HS-5 (cell line): ENCODE results near the gene FOSB.
A peak's percentile ranks its signal among the peaks of the same experiment; 100 is the strongest.

Source experiments
- DNase-seq: peaks from one replicate; pipeline ENCODE4 v3.0.0-alpha.2; 2012; ENCODE audit warnings: low read depth

The FOSB gene

DNA sequence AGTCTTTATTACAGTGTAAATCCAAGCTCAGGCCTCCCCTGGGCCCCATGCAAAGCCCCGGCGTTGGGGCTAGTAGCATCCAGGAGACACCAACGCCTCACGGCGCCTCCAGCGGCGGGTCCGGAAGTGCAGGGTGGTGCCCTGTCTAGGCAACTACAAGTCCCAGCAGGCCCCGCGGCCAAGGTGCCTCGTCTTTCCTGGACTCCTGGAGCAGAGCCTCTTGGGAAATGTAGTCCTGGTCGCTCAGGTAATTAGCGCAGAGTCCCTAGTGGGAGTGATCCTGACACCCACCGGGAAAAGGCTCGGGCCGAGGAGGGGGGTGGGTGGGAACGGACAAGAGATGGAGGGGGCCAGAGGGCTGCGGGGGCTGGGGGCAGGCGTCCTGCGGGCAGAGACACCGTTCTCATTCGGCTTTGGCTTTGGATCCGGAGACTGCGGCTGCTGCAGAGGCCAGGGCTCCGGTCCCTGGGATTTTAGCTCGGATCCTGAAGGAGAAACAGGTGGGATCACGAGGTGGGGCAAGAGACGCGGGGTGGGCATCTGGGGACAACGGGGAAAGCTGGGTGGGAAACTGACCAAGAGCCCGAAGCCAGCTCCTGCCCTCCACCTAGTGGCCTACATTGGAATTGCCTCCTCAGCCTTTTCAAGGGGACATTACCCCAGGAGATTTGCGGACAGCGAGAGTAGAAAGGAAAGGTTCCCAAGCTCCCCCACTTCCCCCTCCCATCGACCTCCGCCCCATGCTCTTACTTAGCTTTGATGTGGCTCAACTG, 17.7 kb downstream of the FOSB start:
- peak; percentile 80 for DNase-seq

DNA sequence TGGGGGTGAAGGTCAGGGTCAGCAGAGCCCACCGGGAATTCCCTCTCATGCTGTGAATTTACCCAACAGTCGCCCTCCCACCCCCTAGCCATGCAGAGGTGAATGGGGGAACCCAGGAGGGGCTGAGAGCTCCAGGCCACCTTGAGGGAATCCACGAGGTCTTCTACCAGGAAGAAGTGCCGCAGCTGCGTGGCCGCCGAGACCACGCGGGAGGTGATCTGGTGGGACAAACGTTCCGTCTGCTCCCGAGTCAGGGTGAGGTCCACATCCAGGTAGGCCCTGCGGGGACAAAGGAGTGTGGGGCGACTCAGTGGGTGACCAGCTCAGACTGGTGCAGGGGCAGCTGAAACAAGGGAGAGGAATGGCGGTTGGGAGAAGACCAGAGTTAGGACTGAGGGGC, 20.9 kb downstream of the FOSB start:
- DNase-seq, result no peak

DNA sequence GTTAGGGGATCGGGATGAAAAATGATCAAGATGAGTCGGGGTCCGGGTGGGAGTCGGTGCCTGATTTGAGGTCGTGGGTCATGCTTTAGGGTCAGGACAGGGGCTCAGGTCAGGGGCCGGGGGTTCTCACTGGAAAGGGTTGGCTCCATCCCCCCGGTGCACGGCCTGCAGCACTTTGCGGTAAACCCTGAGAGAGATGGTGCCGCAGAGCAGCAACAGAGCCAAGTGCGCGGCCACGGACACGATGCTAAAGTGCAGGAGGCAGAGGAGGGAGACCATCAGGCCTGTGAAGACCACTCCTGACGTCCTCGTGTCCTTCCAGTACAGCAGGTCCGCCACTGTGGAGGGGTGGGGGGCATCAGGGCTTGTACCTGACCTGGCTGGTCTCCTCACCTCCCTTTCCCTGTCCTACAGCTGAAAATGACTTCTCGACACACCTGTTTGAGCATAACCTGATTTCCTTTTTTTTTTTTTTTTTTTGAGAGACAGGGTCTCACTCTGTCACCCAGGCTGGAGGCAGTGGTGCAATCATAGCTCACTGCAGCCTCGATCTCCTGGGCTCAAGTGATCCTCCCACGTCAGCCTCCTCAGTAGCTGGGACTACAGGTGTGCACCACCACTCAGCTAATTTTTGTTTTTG, 21.5 kb downstream of the FOSB start:
- no peak for DNase-seq

DNA sequence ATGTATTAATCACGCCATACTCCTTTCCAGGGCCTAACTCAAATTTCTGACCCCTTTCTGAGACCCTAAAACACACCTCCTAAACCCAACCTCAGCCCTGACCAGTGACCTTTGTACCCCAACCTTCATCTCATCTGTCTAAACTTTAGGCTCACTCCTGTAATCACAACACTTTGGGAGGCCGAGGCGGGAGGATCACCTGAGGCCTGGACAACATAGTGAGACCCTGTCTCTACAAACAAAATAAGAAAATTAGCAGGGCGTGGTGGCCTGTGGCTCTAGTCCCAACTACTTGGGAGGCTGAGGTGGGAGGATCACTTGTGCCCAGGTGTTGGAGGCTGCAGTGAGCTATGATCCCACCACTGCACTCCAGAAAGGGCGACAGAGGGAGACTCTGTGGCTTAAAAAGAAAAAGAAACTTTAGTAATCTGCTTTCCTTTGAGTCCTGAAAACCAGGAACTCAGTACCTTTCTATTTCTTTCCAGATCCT, 24.4 kb downstream of the FOSB start:
- no peak for DNase-seq

DNA sequence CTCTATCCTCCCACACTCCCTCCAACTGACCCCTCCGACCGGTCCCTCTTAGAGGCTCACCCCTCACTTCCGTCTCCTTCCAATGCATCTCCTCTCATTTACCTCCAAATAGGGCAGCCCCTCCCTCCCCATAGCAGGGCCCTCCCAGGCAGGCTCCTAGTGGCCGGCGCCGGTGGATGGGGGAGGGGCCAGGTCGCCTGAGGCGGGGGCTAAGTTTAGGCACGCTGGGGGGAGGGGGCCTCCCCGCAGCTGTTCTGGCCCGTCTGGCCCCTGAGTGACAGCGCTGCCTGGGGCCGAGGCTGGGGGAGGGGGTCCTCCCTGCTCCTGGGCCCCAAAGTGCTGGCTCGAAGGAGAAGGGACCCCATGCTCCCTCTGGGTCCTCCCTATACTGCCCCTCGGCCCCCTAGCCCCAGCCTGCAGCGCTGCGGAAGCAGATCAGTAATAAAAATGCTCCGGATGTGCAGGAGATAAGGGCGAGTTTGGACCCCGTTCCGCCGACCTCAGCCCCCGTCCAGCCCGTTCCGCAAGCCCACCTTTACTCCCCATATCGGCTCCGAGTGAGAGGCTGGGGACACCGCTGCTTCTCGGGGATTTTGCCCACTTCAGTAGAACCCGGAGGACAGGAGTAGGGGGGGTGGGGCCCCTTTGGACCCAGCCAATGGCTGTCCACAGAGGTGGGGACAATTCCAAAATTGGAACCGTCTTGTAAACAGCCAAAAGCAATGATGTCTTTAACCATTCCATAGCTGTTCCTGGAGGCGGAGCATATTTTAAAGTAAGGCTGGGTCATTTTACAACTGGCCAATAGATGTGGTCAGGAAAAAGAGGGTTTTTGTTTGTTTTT, 25.1 kb downstream of the FOSB start:
- DNase-seq, result no peak

DNA sequence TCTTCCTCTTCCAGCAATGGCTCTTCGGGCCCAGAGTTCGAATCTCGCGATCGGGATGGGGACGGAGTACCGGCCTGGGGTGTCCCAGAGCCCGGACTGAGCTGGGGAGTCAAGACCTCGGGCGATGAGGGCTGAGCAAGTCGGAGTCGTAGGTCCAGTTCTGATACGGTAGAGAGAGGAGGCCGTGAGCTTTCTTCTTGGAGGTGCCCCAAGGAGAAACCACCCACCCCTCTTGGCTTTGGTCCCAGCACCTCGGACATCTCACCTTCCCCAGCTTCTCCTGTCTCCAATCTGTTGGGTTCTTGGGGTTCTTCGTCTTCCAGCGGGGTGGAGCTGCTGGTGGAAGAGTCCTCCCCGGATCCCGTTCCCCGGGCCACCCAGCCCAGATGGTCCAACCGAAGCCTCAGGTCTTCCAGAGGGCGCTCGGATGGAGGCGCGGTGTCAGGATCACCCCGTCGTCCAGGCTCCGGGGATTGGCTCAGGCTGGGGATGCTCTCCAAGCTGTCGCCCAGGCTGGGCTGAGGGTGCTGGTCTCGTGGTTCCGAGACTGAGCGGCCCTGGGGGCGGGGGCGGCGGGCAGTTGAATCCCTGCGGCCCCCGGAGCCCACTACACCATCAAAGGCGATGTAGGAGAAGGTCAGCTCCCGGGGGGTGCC, 26.6 kb downstream of the FOSB start:
- DNase-seq, result no peak

DNA sequence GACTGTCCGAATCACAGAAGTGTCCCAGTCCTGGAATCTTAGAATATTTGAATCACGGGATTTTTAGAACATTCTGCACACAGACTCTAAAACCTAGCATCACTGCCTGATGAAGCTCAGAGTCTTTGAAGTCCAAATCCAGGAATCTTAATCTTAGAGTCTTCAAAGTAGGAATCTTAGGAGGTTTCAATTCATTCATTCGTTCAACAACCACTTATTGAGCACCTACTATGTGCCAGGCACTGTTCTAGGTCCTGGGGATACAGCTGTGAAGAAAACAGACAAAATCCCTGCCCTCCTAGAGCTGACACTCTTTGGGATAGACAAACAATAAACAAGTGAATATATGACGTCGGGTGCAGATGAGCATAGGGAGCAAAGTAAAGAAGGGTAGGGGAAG, 27.4 kb downstream of the FOSB start:
- no peak for DNase-seq

DNA sequence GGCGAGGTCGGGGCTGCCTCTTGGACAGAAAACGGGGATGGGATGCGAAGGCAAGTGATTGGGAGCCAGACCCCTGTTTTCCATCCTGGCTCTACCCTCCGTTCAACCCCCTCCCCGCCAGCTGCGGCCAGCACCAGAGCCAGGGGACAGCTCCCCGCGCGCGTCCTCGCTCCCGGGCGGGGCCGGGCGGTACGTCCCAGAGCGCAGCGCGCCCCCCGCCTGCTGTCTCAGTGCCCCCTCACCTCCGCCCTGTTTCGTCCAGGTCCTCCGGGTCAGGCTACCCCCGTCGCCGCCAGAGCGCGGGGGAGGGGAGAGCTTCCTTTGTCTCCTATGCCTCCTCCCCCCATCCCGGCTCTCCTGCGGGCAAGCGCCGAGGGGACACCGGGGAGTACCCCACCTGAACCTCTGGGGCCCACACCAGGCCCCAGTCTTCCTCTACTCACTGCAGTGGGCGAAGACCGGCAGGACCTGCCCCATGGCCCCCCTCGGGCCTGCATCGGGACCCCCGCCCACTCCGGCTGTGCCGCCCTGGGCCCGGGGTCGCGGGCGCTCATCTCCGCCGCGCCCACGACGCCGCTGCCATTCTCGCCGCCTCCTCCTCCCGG, 28.7 kb downstream of the FOSB start:
- no peak for DNase-seq

DNA sequence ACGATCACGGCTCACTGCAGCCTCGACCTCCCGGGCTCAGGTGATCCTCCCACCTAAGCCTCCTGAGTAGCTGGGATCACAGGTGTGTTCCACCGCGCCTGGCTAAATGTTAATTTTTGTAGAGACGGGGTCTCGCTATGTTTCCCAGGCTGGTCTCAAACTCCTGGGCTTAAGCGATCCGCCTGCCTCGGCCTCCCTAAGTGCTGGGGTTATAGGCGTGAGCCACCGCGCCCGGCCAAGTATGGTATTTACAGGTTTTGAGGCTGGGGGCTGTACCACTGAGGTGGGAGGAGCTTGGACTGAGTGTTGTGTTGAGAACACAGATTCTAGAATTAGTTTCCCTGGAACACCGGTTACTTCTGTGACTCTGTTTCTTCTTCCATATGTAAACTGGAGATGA, 30.0 kb downstream of the FOSB start:
- DNase-seq, result no peak

DNA sequence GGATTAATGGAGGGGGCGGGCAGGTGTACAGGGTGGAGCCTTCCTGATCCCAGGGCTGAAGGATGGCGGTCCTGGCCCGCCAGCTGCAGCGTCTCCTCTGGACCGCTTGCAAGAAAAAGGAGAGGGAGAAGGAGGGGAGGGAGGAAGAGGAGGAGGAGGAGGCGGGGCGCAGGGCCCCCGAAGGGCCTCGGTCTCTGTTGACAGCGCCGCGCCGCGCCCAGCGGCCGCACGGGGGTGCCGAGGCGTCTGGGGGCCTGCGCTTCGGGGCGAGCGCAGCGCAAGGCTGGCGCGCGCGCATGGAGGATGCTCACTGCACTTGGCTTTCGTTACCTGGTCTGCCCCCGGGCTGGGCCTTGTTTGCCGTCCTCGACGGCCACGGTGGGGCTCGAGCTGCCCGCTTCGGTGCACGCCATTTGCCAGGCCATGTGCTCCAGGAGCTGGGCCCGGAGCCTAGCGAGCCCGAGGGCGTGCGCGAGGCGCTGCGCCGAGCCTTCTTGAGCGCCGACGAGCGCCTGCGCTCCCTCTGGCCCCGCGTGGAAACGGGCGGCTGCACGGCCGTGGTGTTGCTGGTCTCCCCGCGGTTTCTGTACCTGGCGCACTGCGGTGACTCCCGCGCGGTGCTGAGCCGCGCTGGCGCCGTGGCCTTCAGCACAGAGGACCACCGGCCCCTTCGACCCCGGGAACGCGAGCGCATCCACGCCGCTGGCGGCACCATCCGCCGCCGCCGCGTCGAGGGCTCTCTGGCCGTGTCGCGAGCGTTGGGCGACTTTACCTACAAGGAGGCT, 30.8 kb downstream of the FOSB start, which contains the start of gene PPM1N:
Gene PPM1N (plus strand): TSS at position 33 of the 785 bp plus-strand sequence. CDS start 30 bp downstream, at position 63.
- DNase-seq, result no peak

DNA sequence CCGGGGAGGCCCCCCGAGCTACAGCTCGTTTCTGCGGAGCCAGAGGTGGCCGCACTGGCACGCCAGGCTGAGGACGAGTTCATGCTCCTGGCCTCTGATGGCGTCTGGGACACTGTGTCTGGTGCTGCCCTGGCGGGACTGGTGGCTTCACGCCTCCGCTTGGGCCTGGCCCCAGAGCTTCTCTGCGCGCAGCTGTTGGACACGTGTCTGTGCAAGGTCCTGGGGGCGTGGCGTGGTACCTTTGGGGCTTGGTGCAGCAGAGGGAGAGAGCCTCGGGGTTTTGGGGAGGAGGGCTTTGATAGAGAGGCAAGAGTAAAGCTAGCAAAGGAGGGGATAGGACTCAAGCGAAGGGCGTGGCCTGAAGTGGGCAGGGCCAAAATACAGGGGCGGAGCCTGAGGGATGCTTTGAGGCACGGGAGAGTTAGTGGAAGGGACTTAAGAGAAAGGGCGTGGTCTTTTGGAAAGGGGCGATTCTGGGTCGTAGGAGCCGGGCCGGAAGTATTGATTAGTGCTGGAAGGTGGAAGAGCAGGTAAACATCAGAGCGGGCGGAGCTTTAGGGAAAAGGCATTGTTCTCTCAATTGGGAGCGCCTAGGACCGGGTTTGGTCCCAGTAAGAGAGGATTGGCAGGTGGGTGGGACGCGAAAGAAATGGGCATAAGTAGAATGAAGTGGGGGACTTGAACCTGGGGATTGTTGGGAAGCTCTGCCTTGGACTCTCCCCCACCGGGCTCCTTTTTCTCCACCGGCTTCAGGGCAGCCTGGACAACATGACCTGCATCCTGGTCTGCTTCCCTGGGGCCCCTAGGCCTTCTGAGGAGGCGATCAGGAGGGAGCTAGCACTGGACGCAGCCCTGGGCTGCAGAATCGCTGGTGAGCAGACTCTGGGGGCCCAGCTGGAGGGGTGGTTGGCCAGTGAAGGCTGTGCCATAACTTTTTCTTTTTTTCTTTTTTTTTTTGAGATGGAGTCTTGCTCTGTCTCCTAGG, 31.7 kb downstream of the FOSB start:
- peak; percentile 63 for DNase-seq

DNA sequence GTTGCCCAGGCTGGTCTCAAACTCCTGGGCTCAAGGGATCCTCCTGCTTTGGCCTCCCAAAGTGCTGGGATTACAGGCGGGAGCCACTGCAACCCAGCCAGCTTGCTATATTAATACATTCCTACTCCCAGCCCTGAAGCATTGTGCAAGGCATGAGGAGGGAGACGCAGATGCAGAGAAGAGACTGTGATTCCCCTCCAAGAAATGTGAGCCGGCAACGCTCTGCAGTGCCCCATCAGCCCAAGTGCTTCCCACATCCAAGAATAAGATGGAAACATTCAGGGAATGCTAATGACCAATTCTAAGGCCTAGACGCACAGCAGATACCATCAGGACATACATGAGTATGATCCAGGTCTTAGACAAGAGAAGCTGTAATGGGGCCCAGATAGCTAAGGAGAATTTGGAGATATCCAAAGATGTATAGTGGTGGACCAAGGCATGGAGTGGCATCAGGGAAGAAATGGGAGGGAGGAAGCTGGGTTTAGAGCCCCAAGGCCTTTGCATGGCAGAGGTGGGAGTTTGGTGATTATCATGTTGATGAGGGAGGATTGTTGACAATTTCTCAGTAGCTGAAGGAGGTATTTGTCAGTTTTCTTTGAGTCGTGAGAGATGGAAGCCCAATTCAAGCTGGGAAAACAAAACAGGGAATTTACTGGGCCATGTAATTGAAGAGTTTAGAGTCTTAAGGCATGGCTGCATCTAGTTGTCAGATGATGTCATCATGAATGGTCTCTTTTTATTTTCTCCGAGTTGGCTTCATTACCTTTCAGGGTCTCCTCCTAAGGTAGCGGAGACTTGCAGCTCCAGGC, 33.3 kb downstream of the FOSB start:
- DNase-seq, result no peak

DNA sequence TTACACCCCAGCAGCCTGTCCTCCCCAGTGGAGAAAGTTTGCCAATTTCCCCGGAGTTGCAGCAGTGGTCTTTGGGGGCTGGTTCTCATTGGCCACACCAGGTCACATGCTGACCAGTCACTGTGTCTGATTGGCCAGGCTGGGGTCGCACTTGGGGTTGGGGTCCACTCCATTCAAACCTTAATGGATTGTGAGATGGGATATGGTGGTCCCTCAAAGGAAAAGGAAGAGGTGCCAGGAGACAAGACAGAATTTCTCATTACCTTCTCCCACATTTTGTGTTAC, 33.9 kb downstream of the FOSB start:
- DNase-seq, result no peak

DNA sequence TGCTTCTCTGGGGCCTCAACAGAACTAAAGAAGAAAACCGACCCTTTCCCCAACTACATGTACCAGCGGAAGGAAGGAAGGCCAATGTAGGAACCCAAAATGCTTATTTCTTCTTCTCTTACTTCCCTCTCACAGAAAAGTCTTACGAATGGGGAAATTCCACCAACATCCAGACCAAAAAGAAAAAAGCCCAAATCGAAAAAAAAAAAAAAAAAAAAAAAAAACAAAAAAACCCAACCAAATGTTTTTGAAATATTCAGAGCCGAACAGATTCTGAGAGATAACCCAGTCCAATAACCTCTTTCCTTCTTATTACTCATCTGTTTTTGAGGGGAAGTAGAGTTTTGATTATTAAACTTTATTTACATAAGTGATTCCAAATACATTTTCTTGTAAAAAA, 34.3 kb downstream of the FOSB start:
- DNase-seq, result no peak

DNA sequence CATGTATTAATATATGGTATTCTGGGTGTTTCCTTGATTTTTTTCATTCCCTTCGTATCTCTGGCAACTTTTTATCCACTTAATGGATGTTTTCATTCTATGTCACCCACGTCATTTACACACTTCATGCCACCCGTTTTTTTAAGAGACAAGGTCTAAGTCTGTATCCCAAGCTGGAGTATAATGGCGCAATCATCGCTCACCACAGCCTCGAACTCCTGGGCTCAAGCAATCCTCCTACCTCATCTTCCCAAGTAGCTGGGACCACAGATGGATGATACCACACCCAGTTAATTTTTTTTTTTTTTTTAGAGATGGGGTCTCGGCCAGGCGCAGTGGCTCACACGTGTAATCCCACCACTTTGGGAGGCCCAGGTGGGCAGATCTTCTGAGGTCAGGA, 36.1 kb downstream of the FOSB start:
- no peak for DNase-seq

DNA sequence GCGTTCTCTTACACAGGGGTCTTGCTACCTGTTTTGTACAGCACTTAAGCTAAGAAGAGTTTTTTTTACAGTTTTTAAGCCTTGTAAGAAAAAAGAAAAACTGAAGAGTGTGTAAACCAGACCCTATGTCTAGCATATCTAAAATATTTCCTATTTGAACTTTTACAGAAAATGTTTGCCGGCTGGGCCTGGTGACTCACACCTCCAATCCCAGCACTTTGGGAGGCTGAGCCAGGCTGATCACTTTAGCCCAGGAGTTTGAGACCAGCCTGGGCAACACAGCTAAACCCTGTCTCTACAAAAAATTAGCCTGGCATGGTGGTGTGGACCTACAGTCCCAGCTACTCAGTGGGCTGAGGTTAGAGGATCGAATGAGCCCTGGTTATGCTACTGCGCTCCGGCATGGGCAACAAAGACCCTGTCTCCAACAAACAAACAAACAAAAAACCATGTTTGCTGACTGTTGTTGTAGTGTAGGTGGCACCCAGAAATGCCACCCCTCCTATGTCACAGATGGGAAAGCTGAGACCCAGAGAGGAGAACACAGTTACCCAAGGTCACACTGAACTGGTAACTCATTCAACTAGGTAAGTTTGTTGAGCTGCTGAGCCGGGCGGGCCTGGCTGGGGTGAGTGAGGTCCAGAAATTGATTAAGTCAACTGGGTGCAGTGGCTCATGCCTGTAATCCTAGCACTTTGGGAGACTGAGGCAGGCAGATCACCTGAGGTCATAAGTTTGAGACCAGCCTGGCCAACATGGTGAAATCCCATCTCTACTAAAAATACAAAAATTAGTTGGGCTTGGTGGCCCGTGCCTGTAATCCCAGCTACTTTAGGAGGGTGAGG, 37.6 kb downstream of the FOSB start:
- DNase-seq, result no peak

DNA sequence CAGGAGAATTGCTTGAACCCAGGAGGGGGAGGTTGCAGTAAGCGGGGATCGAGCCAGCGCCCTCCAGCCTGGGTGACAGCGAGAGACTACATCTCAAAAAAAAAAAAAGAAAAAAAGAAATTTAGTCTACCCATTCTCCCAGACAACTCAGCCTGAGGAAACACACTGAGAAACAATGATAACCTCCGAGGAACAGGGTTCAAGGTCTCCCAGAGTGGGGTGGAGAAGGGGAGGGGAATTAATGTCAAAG, 38.1 kb downstream of the FOSB start:
- no peak for DNase-seq

DNA sequence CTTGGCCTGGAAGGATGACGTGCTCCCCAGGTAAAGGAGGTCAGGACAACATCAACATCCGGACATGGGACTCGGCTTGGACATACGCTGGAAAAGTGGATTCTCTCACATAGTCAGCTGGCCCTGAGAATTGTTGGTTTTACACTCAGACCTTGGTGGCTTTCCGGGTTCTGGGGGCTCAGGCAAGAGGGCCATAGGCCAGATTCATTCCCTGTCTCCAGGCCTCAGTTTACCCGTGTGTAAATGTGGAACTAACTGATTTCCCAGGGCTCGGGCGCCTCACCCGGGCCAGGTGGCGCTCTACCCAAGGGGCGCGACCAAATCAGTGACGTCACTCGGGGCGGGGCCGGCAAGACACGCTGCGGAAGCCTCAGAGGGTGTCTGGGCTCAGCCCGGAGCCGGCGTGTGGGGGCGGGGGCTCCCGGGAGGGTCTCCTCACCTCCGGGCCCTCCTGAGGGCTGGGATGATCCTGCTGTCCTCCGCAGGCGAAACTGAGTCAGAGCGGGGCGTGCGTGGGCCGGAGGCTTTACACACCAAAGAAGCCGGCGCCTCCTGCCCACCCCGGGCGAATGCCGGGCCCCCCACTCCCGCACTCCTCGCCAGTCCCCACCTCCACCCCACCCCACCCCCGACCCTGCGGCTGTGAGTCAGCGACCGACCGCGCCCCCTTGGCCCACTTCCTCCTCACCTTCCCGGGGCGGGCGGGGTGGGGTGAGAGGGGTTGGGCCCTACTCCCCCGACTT, 38.6 kb downstream of the FOSB start:
- peak; percentile 61 for DNase-seq
